ENCODE measurements around the gene LIMA1. TPM values are rescaled to one million over a fixed set of nuclear protein-coding genes. Genes with fewer than 3 reads are reported as not detected.

The LIMA1 gene
- total RNA-seq, 1 donor from 2014 or later: 40.9 TPM

GRCh38 chr12:50127546-50127945 is 155.8 kb downstream of the LIMA1 start:
- TF ChIP-seq CTCF (IDR thresholded peaks at IDR 0.05; ENCODE audit: unreplicated experiment): no peak
- DNase-seq (ENCODE audit: low spot score, unreplicated experiment): no peak
- no peaks in the 10 kb centered on the region for H3K9me3 Mint-ChIP-seq (ENCODE audit: low read depth)
- H3K4me1 Mint-ChIP-seq (ENCODE audit: low read depth): peaks cover 5% of the 10 kb centered on the region
- no peaks in the 10 kb centered on the region for H3K27me3 Mint-ChIP-seq
- no peak overlapping the region for H3K4me3 Mint-ChIP-seq (ENCODE audit: low read depth)
- peak overlapping the region; percentile 11 for H3K27ac Mint-ChIP-seq
- H3K36me3 Mint-ChIP-seq (ENCODE audit: insufficient read depth): peaks cover 22% of the 10 kb centered on the region

Small RNAs within 50 kb of the gene (microRNA-seq; reads per million reads assigned to microRNA genes)
- gene MIR1293 (ENCODE audit: borderline number of aligned reads, unreplicated experiment): not detected

Other genes starting within 250 kb of the LIMA1 start
- 5.2 and 5.7 TPM in 2 replicates for gene ASIC1, start 225.9 kb downstream of the LIMA1 start, total RNA-seq
- 160 and 167 TPM in 2 replicates for gene SMARCD1, start 198.2 kb downstream of the LIMA1 start, total RNA-seq
- 2.0 and 2.1 TPM in 2 replicates for gene GPD1, start 179.5 kb downstream of the LIMA1 start, total RNA-seq
- 25.1 and 30.1 TPM in 2 replicates for gene COX14, start 171.3 kb downstream of the LIMA1 start, total RNA-seq
- gene CERS5, start 116.2 kb downstream of the LIMA1 start, total RNA-seq: 66.5 and 69.1 TPM in 2 replicates
- gene FAM186A, start 113.1 kb upstream of the LIMA1 start, total RNA-seq: not detected in 2 replicates
- gene LARP4, start 117.4 kb upstream of the LIMA1 start, total RNA-seq: 58.5 and 64.2 TPM in 2 replicates
- gene DIP2B, start 221.5 kb upstream of the LIMA1 start, total RNA-seq: 29.7 and 30.2 TPM in 2 replicates